Endothelial cell of umbilical vein (primary cell): Measurements from ENCODE around the gene RBMS1. TPM values are rescaled to one million over a fixed set of nuclear protein-coding genes. Genes with fewer than 3 reads are reported as not detected.

ENCODE experiments used
- BruUV-seq: library from RNA; stranded (reverse); fragments of 400-500 nt; replicated peaks from 2 replicates; lab custom pipeline; 2021; lab: Mats Ljungman, UMichigan
- CTCF ChIA-PET: fragments of 300-600, 350-600 bp; sonication (Branson Sonifier 250); formaldehyde crosslinking; loops from one replicate; lab custom pipeline; 2021; ENCODE audit warnings: antibody characterized with exemption, inconsistent platforms; lab: Charles Lee
- POLR2A ChIA-PET: fragments of 300-600, 350-600 bp; sonication (Branson Sonifier 250); formaldehyde crosslinking; loops from one replicate; lab custom pipeline; 2021; ENCODE audit warnings: antibody characterized with exemption, inconsistent platforms; lab: Charles Lee
- DNase-seq: peaks from one replicate; pipeline ENCODE4 v3.0.0-alpha.2; 2011; ENCODE audit warnings: low read depth, low spot score
- FAIRE-seq: peaks from 2 replicates; lab custom pipeline; 2011; peaks lifted over from hg19 to GRCh38; lab: Jason Lieb, UNC
- H2AFZ ChIP-seq: 2 replicates; pipeline ENCODE4 v1.6.0; 2012; ENCODE audit warnings: low read depth, low read length, control low read depth, inconsistent platforms
- H3K27ac ChIP-seq: 2 replicates; pipeline ENCODE4 v1.5.1; 2011; ENCODE audit warnings: low read depth, mild to moderate bottlenecking, control low read depth, low read length, moderate library complexity; ENCODE audit not compliant: insufficient read depth
- H3K27me3 ChIP-seq, 2 experiments: 2 replicates each; pipeline versions ENCODE4 v1.6.0 to v1.6.1; 2011; ENCODE audit warnings: low read length in 2 of 2, mixed read lengths in 1 of 2; ENCODE audit not compliant: control insufficient read depth in 2 of 2, insufficient read depth in 2 of 2
- H3K36me3 ChIP-seq, 2 experiments: 2 replicates in 1 of 2; 3 replicates in 1 of 2; pipeline ENCODE4 v1.5.1; 2011; ENCODE audit warnings: low read length in 2 of 2, mild to moderate bottlenecking in 1 of 2, moderate library complexity in 1 of 2; ENCODE audit not compliant: control insufficient read depth in 2 of 2, insufficient read depth in 2 of 2; ENCODE audit errors: extremely low read depth in 1 of 2
- H3K4me1 ChIP-seq: 3 replicates; pipeline ENCODE4 v1.5.1; 2011; ENCODE audit warnings: mild to moderate bottlenecking, low read length; ENCODE audit not compliant: control insufficient read depth, insufficient read depth; ENCODE audit errors: extremely low read depth
- H3K4me2 ChIP-seq: 2 replicates; pipeline ENCODE4 v1.6.1; 2011; ENCODE audit warnings: low read length, control low read depth, mixed read lengths; ENCODE audit not compliant: insufficient read depth
- H3K4me3 ChIP-seq, 3 experiments: fragments of 200-600 bp in 1 of 3; sonication (generic), shearing (Covaris generic) in 1 of 3; replicated peaks in 1 of 3; 2 replicates each; pipeline ENCODE4 v1.5.1; 2011 to 2016; ENCODE audit warnings: control low read depth in 3 of 3, low read length in 3 of 3, mild to moderate bottlenecking in 2 of 3, inconsistent platforms in 1 of 3, low read depth in 1 of 3, moderate library complexity in 1 of 3; ENCODE audit not compliant: insufficient read depth in 1 of 3
- H3K79me2 ChIP-seq: 2 replicates; pipeline ENCODE4 v1.6.0; 2012; ENCODE audit warnings: low read length, inconsistent platforms; ENCODE audit not compliant: control insufficient read depth, insufficient read depth
- H3K9ac ChIP-seq: replicated peaks from 2 replicates; pipeline ENCODE3; 2011; ENCODE audit warnings: low read length, control low read depth; ENCODE audit not compliant: insufficient read depth; ENCODE audit errors: extremely low read depth
- H3K9me1 ChIP-seq: replicated peaks from 3 replicates; pipeline ENCODE4 v1.6.0; 2011; ENCODE audit warnings: mild to moderate bottlenecking, low read length; ENCODE audit not compliant: control insufficient read depth, insufficient read depth; ENCODE audit errors: extremely low read depth
- H3K9me3 ChIP-seq: replicated peaks from 2 replicates; pipeline ENCODE4 v1.5.1; 2012; ENCODE audit warnings: low read length, inconsistent platforms; ENCODE audit not compliant: control insufficient read depth, insufficient read depth
- H4K20me1 ChIP-seq: replicated peaks from 2 replicates; pipeline ENCODE3; 2011; ENCODE audit warnings: mild to moderate bottlenecking, low read length; ENCODE audit not compliant: control insufficient read depth, insufficient read depth; ENCODE audit errors: extremely low read depth
- CTCF ChIP-seq, 2 donors: IDR thresholded peaks; 1 replicate in 1 of 2; 2 replicates in 1 of 2; pipeline ENCODE4 v1.5.1; 2011; ENCODE audit warnings: low read length in 2 of 2, mild to moderate bottlenecking in 2 of 2, moderate library complexity in 2 of 2, control low read depth in 1 of 2, inconsistent platforms in 1 of 2, low read depth in 1 of 2; ENCODE audit not compliant: insufficient read depth in 1 of 2; ENCODE audit errors: extremely low read depth in 1 of 2
- EZH2 ChIP-seq: IDR thresholded peaks from 2 replicates; pipeline ENCODE4 v1.6.1; 2012; ENCODE audit warnings: borderline replicate concordance, low read depth, mild to moderate bottlenecking, moderate library complexity, low read length, inconsistent platforms; ENCODE audit not compliant: severe bottlenecking
- GATA2 ChIP-seq: IDR thresholded peaks from 2 replicates; pipeline ENCODE4 v1.7.0; 2011; ENCODE audit warnings: low read depth, mild to moderate bottlenecking, moderate library complexity, mixed read lengths, low read length; ENCODE audit not compliant: insufficient read length, insufficient read depth
- JUN ChIP-seq: IDR thresholded peaks from 2 replicates; pipeline ENCODE4 v1.6.1; 2011; ENCODE audit warnings: borderline replicate concordance, low read depth; ENCODE audit not compliant: insufficient read length, insufficient read depth
- POLR2AphosphoS5 ChIP-seq: IDR thresholded peaks from 2 replicates; pipeline ENCODE4 v1.6.1; 2012; ENCODE audit warnings: low read depth, mild to moderate bottlenecking, control low read depth, low read length, moderate library complexity; ENCODE audit not compliant: insufficient read depth
- dilution Hi-C: fragments of 300-500 bp; cut with MboI; formaldehyde crosslinking; loops from one replicate; pipeline ENCODE4 v1.15.0; 2019; ENCODE audit warnings: low sequenced_read_pairs; ENCODE audit not compliant: extremely low pct_ligation_motif_present
- intact Hi-C: fragments of 100-400 bp; cut with micrococcal nuclease; formaldehyde crosslinking; loops from one replicate; pipeline ENCODE4 v1.10.0; 2022
- polyA plus RNA-seq, 4 experiments: library from polyadenylated mRNA; depleted of rRNA in 3 of 4; stranded (reverse) in 3 of 4; unstranded in 1 of 4; fragments of >200 nt; gene quantifications; 2 replicates each; pipeline versions ENCODE4 v1.2.1 to v1.2.3, GENCODE V29; 2011 to 2012; ENCODE audit warnings: missing spikeins in 1 of 4
- total RNA-seq: library from RNA; stranded (reverse); gene quantifications from 2 replicates; pipeline ENCODE4 v1.2.3, GENCODE V29; 2021

The RBMS1 gene
- total and polyA plus RNA-seq, 2 donors (not counting 3 experiments of a cell fraction or from before 2014, with no cell fraction given) = 60.0 to 93.3 TPM

DNA sequence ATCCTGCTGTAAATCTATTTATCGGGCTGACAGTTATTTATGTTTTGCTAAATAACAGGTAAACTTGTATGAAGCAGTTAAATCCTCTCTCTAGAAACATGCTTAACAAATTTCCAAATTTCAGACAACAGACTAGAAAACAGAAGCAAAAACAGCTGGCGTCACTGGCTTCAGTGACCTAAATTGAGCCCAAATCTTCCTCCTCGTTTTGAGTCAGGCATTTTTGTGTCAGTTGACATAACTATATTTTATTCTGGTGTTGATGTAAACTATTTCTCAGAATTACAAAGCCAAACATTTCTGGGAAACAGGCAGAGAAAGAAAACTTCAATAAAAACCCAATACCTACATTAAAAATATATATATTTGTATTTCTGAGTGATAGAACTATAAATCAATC, 21.7 kb downstream of the RBMS1 start:
- dilution Hi-C loops = no loop called here

More for the DNA sequence above, 21.7 kb downstream of the RBMS1 start:
- Histone ChIP-seq H3K36me3 (no peaks in the 10 kb centered on the region), H3K9me3 (no peaks in the 10 kb centered on the region), H3K79me2 (peaks cover 78% of the 10 kb centered on the region), H4K20me1 (peaks cover 28% of the 10 kb centered on the region), H3K4me2 (no peak overlapping the region), H3K4me3 (no peak overlapping the region), H3K9ac (no peak overlapping the region), H2AFZ (no peak overlapping the region), H3K27me3 (no peaks in the 10 kb centered on the region), H3K4me1 (no peaks in the 10 kb centered on the region), H3K9me1 (no peaks in the 10 kb centered on the region), H3K27ac (no peak overlapping the region)
- POLR2A ChIA-PET = no interaction called here
- DNase-seq (no peak), FAIRE-seq (no peak)
- intact Hi-C loops = no loop called here
- TF ChIP-seq CTCF (IDR thresholded peaks at IDR 0.05; ENCODE audit: extremely low read depth in 1 of 2, insufficient read depth in 1 of 2, low read depth in 1 of 2, low read length in 2 of 2) (no peak), POLR2AphosphoS5 (no peak), EZH2 (no peak), JUN (no peak), GATA2 (no peak)
- BruUV-seq = no TSS peak
- CTCF ChIA-PET = no interaction called here
